Brain microvascular endothelial cell (primary cell): ENCODE data around the gene WDR44.
"Not testable (repeated sequence)": the region's sequence is repeated elsewhere in the genome, so short reads cannot be mapped to it uniquely, and the experiment has no call there.

Experiments used
- DNase-seq: peaks from one replicate; pipeline ENCODE4 v3.0.0-alpha.2; 2020
- H3K27ac ChIP-seq: fragments of 250-450 bp; sonication (Bioruptor Pico); 2 replicates; pipeline ENCODE4 v1.5.1; 2020; ENCODE audit warnings: mild to moderate bottlenecking, moderate library complexity
- H3K27me3 ChIP-seq: fragments of 250-450 bp; sonication (Bioruptor Pico); replicated peaks from 2 replicates; pipeline ENCODE4 v1.5.1; 2020; ENCODE audit warnings: mild to moderate bottlenecking
- H3K36me3 ChIP-seq: fragments of 250-450 bp; sonication (Bioruptor Pico); replicated peaks from 2 replicates; pipeline ENCODE4 v1.5.1; 2020; ENCODE audit warnings: mild to moderate bottlenecking
- H3K4me3 ChIP-seq: 2 replicates; pipeline ENCODE4 v1.5.1; 2011; ENCODE audit warnings: low read depth, mild to moderate bottlenecking, control low read depth, low read length, moderate library complexity
- in situ Hi-C: cut with HindIII; loops from 2 replicates; pipeline ENCODE4 v1.10.0; 2017; ENCODE audit warnings: low sequenced_read_pairs, low pct_ligation_motif_present
- TF ChIP-seq, protein P1 (sequence below): IDR thresholded peaks from 2 replicates; pipeline ENCODE4 v1.5.1; 2011; ENCODE audit warnings: low read depth, mild to moderate bottlenecking, moderate library complexity, low read length, control low read depth, inconsistent platforms; ENCODE audit errors: missing control alignments

The WDR44 gene

DNA sequence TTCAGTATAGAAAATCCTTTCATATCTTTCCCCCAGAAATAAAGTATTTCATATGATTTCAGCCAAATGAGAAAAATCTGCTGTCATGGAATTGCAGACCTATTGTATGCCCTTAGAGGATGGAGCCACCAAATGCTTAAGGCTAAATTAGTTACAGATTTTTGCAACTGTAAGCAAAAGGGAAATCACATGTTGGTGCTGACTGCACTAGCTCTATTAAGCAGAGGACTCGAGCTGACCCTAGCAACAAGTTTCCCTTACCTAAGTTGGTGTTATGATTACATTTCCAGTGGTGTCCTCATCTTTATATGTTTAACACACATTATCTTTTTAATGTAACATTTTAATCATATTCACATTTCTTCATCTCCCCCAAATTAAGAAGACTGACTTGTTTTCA is 91.4 kb downstream of the WDR44 start:
- no peak overlapping the region for H3K27ac ChIP-seq
- H3K36me3 ChIP-seq, result peaks cover 5% of the 10 kb centered on the region
- H3K27me3 ChIP-seq, result no peaks in the 10 kb centered on the region
- TF ChIP-seq, protein P1, sequence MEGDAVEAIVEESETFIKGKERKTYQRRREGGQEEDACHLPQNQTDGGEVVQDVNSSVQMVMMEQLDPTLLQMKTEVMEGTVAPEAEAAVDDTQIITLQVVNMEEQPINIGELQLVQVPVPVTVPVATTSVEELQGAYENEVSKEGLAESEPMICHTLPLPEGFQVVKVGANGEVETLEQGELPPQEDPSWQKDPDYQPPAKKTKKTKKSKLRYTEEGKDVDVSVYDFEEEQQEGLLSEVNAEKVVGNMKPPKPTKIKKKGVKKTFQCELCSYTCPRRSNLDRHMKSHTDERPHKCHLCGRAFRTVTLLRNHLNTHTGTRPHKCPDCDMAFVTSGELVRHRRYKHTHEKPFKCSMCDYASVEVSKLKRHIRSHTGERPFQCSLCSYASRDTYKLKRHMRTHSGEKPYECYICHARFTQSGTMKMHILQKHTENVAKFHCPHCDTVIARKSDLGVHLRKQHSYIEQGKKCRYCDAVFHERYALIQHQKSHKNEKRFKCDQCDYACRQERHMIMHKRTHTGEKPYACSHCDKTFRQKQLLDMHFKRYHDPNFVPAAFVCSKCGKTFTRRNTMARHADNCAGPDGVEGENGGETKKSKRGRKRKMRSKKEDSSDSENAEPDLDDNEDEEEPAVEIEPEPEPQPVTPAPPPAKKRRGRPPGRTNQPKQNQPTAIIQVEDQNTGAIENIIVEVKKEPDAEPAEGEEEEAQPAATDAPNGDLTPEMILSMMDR, result no peak
- DNase-seq, result no peak
- H3K4me3 ChIP-seq, result no peak overlapping the region
- in situ Hi-C loops, result no loop called here

DNA sequence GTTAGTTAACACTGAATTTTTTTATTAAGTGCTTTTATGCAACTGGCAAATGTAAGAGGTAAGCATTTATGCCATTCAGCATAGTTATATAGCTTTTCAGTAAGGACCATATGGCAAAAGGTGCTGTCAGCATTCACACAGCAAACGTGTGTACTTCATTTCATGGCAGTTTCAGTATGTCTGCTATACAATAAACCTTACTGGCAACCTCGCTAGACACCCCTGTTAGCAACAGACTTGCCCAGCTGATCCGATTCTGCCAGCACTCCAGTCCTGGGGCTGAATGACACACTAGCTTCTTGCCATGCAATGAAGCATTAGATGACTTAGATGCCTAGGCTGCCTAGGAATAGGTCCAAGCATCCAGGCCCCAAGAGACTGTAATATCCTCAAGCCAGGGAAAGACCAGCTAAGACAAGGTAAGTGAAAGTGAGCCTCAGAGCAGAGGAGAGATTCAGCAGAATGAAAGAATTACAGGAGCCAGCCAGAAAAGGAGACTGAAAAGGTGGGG is 102.4 kb downstream of the WDR44 start:
- TF ChIP-seq, protein P1, result no peak

DNA sequence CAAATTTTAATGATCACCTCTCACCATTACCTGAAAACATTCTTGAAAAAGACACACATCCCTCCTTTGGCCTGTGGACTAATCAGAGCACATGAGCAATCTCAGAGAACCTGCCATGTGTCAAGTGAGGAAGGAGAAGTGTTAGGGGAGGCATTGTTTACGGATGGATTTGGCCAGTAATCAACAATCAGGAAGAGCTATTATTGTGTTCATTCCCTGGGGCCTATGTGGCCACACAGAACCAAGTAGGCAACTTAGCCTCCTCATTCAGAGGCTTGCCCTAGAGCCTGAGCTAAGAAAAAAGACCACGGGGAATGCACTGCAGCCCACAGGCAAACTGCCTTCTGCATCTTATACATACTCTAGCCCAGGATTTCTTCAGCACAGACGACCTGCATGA is 109.1 kb downstream of the WDR44 start:
- DNase-seq, result no peak
- TF ChIP-seq, protein P1, result no peak
- Histone ChIP-seq H3K36me3 (no peaks in the 10 kb centered on the region), H3K27ac (no peak overlapping the region), H3K27me3 (no peaks in the 10 kb centered on the region), H3K4me3 (no peak overlapping the region)
- in situ Hi-C loops, result no loop called here

More for the DNA sequence above, 102.4 kb downstream of the WDR44 start:
- H3K27ac ChIP-seq, result no peak overlapping the region
- no peaks in the 10 kb centered on the region for H3K27me3 ChIP-seq
- H3K36me3 ChIP-seq, result peaks cover 2% of the 10 kb centered on the region
- no peak overlapping the region for H3K4me3 ChIP-seq
- DNase-seq, result no peak
- in situ Hi-C loops, result no loop called here

DNA sequence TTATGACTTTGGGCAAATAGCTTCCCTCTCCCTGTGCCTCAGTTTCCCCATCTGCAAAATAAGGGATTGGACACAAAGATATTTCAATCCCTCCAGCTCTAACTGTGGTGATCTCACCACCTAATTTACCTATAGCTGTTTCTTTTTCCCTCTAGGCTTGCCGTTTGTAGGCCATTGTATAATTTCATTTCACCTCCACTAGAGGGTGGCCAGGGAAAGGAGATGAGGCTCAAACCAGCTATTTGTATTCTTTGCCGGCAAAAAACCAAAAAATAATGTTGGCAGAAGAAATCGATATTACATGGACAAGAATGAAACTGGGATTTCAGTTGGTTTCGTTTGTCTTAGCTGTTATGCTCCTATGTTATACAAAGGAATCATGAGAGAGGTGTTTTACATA is 113.6 kb downstream of the WDR44 start:
- in situ Hi-C loops, result no loop called here
- Histone ChIP-seq H3K27ac (no peak overlapping the region), H3K36me3 (no peaks in the 10 kb centered on the region), H3K4me3 (no peak overlapping the region), H3K27me3 (no peaks in the 10 kb centered on the region)
- peak; percentile 11 for DNase-seq
- TF ChIP-seq, protein P1, result peak; percentile 66

DNA sequence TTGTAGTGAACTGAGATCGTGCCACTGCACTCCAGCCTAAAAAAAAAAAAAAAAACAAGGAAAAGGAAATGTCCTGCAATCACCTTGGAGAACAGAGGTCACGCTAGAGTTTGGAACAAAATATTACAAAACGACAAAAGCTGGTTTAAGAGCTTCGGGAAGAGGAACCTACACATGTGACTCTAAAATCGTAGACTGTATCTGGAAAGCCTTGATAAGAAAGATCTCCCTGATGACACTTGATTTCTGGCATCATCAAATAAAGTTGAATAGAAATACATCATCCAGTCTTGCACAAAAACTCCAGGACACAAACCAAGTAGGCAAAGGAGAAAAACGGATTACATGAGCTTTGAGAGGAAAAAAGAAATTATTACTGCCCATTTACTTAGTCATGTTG is 118.6 kb downstream of the WDR44 start:
- Histone ChIP-seq H3K36me3 (no peaks in the 10 kb centered on the region), H3K27me3 (no peaks in the 10 kb centered on the region), H3K4me3 (no peak overlapping the region), H3K27ac (no peak overlapping the region)
- no peak for DNase-seq
- in situ Hi-C loops, result no loop called here
- TF ChIP-seq, protein P1, result no peak

DNA sequence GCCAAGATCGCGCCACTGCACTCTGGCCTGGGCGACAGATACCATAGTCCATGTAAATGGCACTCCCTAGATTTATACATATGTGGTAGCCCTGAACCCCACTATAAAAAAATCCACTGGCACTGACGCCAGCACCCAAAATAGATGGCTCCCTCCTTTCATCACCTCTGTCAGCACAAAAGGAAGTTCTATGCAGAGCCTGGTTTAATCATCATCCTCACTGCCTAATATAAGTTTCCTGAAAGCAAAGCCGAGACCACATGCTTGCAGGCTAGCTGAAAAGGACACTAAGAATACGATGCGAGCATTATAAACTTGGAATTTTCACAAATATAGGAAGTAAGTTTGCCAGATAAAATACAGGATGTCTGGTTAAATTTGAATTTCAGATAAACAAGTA is 122.2 kb downstream of the WDR44 start:
- H3K27ac ChIP-seq, result no peak overlapping the region
- no peak for DNase-seq
- TF ChIP-seq, protein P1, result no peak
- in situ Hi-C loops, result no loop called here
- H3K27me3 ChIP-seq, result no peaks in the 10 kb centered on the region
- H3K4me3 ChIP-seq, result no peak overlapping the region
- no peaks in the 10 kb centered on the region for H3K36me3 ChIP-seq

DNA sequence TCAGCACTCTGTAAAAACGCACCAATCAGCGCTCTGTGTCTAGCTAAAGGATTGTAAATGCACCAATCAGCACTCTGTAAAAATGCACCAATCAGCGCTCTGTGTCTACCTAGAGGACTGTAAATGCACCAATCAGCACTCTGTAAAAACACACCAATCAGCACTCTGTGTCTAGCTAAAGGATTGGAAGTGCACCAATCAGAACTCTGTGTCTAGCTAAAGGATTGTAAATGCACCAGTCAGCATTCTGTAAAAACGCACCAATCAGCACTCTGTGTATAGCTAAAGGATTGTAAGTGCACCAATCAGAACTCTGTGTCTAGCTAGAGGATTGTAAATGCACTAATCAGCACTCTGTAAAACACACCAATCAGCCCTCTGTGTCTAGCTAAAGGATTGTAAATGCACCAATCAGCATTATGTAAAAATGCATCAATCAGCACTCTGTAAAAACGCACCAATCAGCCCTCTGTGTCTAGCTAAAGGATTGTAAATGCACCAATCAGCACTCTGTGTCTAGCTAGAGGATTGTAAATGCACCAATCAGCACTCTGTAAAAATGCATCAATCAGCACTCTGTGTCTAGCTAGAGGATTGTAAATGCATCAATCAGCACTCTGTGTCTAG is 124.9 kb downstream of the WDR44 start:
- H3K27me3 ChIP-seq, DNase-seq, H3K4me3 ChIP-seq, in situ Hi-C loops, H3K36me3 ChIP-seq, H3K27ac ChIP-seq: not testable (repeated sequence)
